A549 (cell line): ENCODE data around the gene XRN1. TPM values are rescaled to one million over a fixed set of nuclear protein-coding genes. Genes with fewer than 3 reads are reported as not detected.
A peak's percentile ranks its signal among the peaks of the same experiment; 100 is the strongest.
"Not testable (repeated sequence)": the region's sequence is repeated elsewhere in the genome, so short reads cannot be mapped to it uniquely, and the experiment has no call there.

Source experiments
- ATAC-seq, 2 experiments: fragments of 200-7000 bp in 1 of 2; fragments of >200 bp in 1 of 2; cut with Nextera tagmentation in 1 of 2; cut with Tn5 transposase in 1 of 2; 3 replicates each; pipeline versions ENCODE4 v1.8.0 to v1.9.1; 2018 to 2020; ENCODE audit warnings: mild to moderate bottlenecking in 1 of 2, moderate library complexity in 1 of 2
- CTCF ChIA-PET: fragments of 300-600 bp; sonication (Branson Sonifier 250); formaldehyde crosslinking; extraction: SDS; loops from one replicate; lab custom pipeline; 2021; ENCODE audit warnings: antibody characterized with exemption, inconsistent platforms; lab: Yijun Ruan, JAX
- POLR2A ChIA-PET: fragments of 350-600 bp; formaldehyde crosslinking; extraction: SDS; loops from one replicate; lab custom pipeline; 2021; ENCODE audit warnings: antibody characterized with exemption, inconsistent platforms; lab: Yijun Ruan, JAX
- DNase-seq, 2 experiments: peaks; one replicate each; pipeline versions ENCODE4 v3.0.0 to v3.0.0-alpha.2; 2011 to 2016; ENCODE audit warnings: low read depth in 1 of 2, low spot score in 1 of 2
- FAIRE-seq: peaks from 2 replicates; lab custom pipeline; 2011; peaks lifted over from hg19 to GRCh38; lab: Jason Lieb, UNC
- H3K27ac ChIP-seq, 2 experiments: fragments of >200 bp; sonication (Bioruptor Twin); formaldehyde crosslinking; 3 replicates each; pipeline ENCODE4 v1.5.1; 2016 to 2017
- H3K4me1 ChIP-seq: fragments of >200 bp; sonication (Bioruptor Twin); formaldehyde crosslinking; 3 replicates; pipeline ENCODE4 v1.6.1; 2016
- H3K4me2 ChIP-seq: fragments of >200 bp; sonication (Bioruptor Twin); formaldehyde crosslinking; 3 replicates; pipeline ENCODE4 v1.6.1; 2016
- H3K4me3 ChIP-seq: fragments of >200 bp; sonication (Bioruptor Twin); formaldehyde crosslinking; 3 replicates; pipeline ENCODE4 v1.5.1; 2016
- H3K9me3 ChIP-seq: fragments of >200 bp; sonication (Bioruptor Twin); formaldehyde crosslinking; 3 replicates; pipeline ENCODE4 v1.6.1; 2016
- BHLHE40 ChIP-seq: IDR thresholded peaks from 2 replicates; pipeline ENCODE4 v1.6.1; 2012; ENCODE audit warnings: low read depth, low read length, inconsistent platforms
- CHD2 ChIP-seq: fragments of 150-350 bp; IDR thresholded peaks from 2 replicates; pipeline ENCODE4 v1.6.1; 2014; ENCODE audit warnings: low read length; ENCODE audit not compliant: partially characterized antibody
- EHMT2 ChIP-seq: fragments of 200-600 bp; sonication (generic); IDR thresholded peaks from 2 replicates; pipeline ENCODE4 v1.6.1; 2016; ENCODE audit warnings: antibody characterized with exemption, low read depth, mild to moderate bottlenecking, moderate library complexity
- ESRRA ChIP-seq: fragments of 150-350 bp; IDR thresholded peaks from 2 replicates; pipeline ENCODE4 v1.6.1; 2014; ENCODE audit warnings: mild to moderate bottlenecking, low read length, borderline replicate concordance
- HDAC2 ChIP-seq: fragments of 200-600 bp; sonication (generic); IDR thresholded peaks from 2 replicates; pipeline ENCODE4 v1.6.1; 2016
- HOXB13 ChIP-seq: fragments of 250-450 bp; sonication (Bioruptor Pico); IDR thresholded peaks from 2 replicates; pipeline ENCODE4 v1.5.0; 2020; ENCODE audit warnings: low read depth, mild to moderate bottlenecking, moderate library complexity
- JUN ChIP-seq, 2 experiments: fragments of >200 bp; sonication (Bioruptor Twin); formaldehyde crosslinking; IDR thresholded peaks; 2 replicates in 1 of 2; 3 replicates in 1 of 2; pipeline ENCODE4 v1.6.1; 2016 to 2017
- KDM5A ChIP-seq: fragments of 200-600 bp; sonication (generic); IDR thresholded peaks from 2 replicates; pipeline ENCODE4 v1.6.1; 2016; ENCODE audit warnings: antibody characterized with exemption, mild to moderate bottlenecking
- MAZ ChIP-seq: fragments of 150-350 bp; IDR thresholded peaks from 2 replicates; pipeline ENCODE4 v1.6.1; 2014; ENCODE audit warnings: antibody characterized with exemption, low read depth, low read length, borderline replicate concordance
- MYC ChIP-seq: IDR thresholded peaks from 2 replicates; pipeline ENCODE4 v1.6.1; 2012; ENCODE audit warnings: mild to moderate bottlenecking, inconsistent platforms, low read length, improper control_type of control experiment, borderline replicate concordance
- NPAS2 ChIP-seq: fragments of 250-450 bp; sonication (Bioruptor Pico); IDR thresholded peaks from 2 replicates; pipeline ENCODE4 v1.8.0; 2022; ENCODE audit warnings: mild to moderate bottlenecking, moderate library complexity, borderline replicate concordance
- RCOR1 ChIP-seq: fragments of 150-350 bp; IDR thresholded peaks from 2 replicates; pipeline ENCODE4 v1.6.1; 2014; ENCODE audit warnings: antibody characterized with exemption, low read length, low read depth
- RFX5 ChIP-seq: fragments of 450-650 bp; IDR thresholded peaks from 2 replicates; pipeline ENCODE4 v1.7.1; 2014; ENCODE audit warnings: antibody characterized with exemption, mild to moderate bottlenecking, moderate library complexity
- SMC3 ChIP-seq: fragments of >200 bp; sonication (Bioruptor Twin); formaldehyde crosslinking; IDR thresholded peaks from 3 replicates; pipeline ENCODE4 v1.6.1; 2018; ENCODE audit warnings: inconsistent platforms
- SREBF2 ChIP-seq: fragments of 450-650 bp; IDR thresholded peaks from 2 replicates; pipeline ENCODE4 v1.6.1; 2014; ENCODE audit warnings: mild to moderate bottlenecking, moderate library complexity
- ZFP36 ChIP-seq: fragments of 450-650 bp; IDR thresholded peaks from 2 replicates; pipeline ENCODE4 v1.6.1; 2014; ENCODE audit warnings: borderline replicate concordance; ENCODE audit not compliant: partially characterized antibody
- WGBS: methylation state at CpG from one replicate; pipeline ENCODE4 v1.1.6; 2017; ENCODE audit errors: missing lambda C conversion rate; 5-methylcytosine and 5-hydroxymethylcytosine counted together
- polyA plus RNA-seq, 4 experiments: library from polyadenylated mRNA; depleted of rRNA in 3 of 4; stranded (reverse); fragments of >200 nt; fragmentation: RNase III in 1 of 4; extraction: RNeasy Plus Mini Kit Qiagen cat#74134 plus additional on column Dnase treatment in 1 of 4; gene quantifications; 2 replicates in 3 of 4; 3 replicates in 1 of 4; pipeline ENCODE4 v1.2.3, GENCODE V29; 2011 to 2017
- TF ChIP-seq, protein P1 (sequence below): fragments of 250-450 bp; sonication (Bioruptor Pico); IDR thresholded peaks from 2 replicates; pipeline ENCODE4 v1.5.0; 2020; ENCODE audit warnings: low read depth, mild to moderate bottlenecking, moderate library complexity
- TF ChIP-seq, protein P2 (sequence below): fragments of 250-450 bp; sonication (Bioruptor Pico); IDR thresholded peaks from 2 replicates; pipeline ENCODE4 v1.5.0; 2021; ENCODE audit warnings: mild to moderate bottlenecking, moderate library complexity, borderline replicate concordance
- TF ChIP-seq, protein P3 (sequence below): fragments of 150-350 bp; IDR thresholded peaks from 2 replicates; pipeline ENCODE4 v1.6.1; 2014; ENCODE audit warnings: low read depth, mild to moderate bottlenecking, low read length
- TF ChIP-seq, protein P4 (sequence below): fragments of 450-650 bp; IDR thresholded peaks from 2 replicates; pipeline ENCODE4 v1.6.1; 2014; ENCODE audit warnings: antibody characterized with exemption

XRN1 gene
- polyA plus RNA-seq, 2 of the 4 experiments (the other 2 are of a cell fraction) = 4.2 to 22.6 TPM

DNA sequence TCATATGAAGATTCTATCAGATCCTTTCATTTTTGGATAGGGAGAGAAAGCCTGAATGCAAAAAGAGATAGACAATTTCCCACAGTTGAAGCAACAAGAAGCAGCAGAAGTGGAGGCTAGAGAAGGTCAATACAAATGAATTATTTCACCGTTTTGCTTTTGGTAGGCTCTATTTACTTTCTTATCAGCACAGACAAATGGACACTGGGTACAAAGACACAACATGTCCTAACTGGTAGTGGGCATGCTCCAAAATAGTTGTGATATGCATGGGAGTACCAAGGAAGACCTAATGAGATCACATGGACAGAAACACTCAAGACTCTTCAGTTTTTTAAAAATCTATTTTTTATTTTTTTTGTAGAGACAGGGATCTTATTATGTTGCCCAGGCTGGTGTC is 99.4 kb downstream of the XRN1 start (continued):
- no peak for TF ChIP-seq SREBF2
- no peak for TF ChIP-seq HOXB13

DNA sequence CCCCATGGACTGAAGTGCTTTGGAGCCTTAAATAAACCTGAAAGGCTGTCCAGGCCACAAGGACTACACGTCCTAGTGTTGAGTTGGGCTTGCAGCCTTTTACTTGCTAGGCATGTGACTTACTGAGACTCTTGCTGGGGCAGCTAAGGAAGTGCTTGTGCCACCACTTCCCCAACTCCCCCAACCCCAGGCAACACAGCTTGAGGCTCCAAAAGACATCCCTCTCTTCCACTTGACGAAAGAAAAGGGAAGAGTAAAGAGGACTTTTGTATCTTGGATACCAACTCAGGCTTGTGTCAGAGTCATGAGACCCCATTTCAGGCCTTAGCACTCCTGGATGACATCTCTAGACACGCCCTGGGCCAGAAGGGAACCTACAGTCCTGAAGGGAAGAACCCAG is 109.8 kb downstream of the XRN1 start:
- TF ChIP-seq MYC = no peak
- TF ChIP-seq BHLHE40 = no peak
- no peak for TF ChIP-seq CHD2
- TF ChIP-seq, protein P1, sequence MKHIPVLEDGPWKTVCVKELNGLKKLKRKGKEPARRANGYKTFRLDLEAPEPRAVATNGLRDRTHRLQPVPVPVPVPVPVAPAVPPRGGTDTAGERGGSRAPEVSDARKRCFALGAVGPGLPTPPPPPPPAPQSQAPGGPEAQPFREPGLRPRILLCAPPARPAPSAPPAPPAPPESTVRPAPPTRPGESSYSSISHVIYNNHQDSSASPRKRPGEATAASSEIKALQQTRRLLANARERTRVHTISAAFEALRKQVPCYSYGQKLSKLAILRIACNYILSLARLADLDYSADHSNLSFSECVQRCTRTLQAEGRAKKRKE (CRISPR knock-in tag) = no peak
- TF ChIP-seq RCOR1 = no peak
- no peak for TF ChIP-seq ZFP36
- TF ChIP-seq JUN (IDR thresholded peaks at IDR 0.05) = no peak
- TF ChIP-seq, protein P2, sequence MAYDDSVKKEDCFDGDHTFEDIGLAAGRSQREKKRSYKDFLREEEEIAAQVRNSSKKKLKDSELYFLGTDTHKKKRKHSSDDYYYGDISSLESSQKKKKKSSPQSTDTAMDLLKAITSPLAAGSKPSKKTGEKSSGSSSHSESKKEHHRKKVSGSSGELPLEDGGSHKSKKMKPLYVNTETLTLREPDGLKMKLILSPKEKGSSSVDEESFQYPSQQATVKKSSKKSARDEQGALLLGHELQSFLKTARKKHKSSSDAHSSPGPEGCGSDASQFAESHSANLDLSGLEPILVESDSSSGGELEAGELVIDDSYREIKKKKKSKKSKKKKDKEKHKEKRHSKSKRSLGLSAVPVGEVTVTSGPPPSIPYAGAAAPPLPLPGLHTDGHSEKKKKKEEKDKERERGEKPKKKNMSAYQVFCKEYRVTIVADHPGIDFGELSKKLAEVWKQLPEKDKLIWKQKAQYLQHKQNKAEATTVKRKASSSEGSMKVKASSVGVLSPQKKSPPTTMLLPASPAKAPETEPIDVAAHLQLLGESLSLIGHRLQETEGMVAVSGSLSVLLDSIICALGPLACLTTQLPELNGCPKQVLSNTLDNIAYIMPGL = no peak
- FAIRE-seq (no peak), DNase-seq (no peak), ATAC-seq (no peak)
- Histone ChIP-seq H3K4me2 (no peak overlapping the region), H3K4me1 (no peaks in the 10 kb centered on the region), H3K27ac (no peak overlapping the region), H3K9me3 (peaks cover 9% of the 10 kb centered on the region; the same call in 1 of the 3 replicates), H3K4me3 (no peak overlapping the region)
- CTCF ChIA-PET = no interaction called here
- WGBS = 67% methylated on average over 3 of the region's 3 CpGs
- POLR2A ChIA-PET = no interaction called here

DNA sequence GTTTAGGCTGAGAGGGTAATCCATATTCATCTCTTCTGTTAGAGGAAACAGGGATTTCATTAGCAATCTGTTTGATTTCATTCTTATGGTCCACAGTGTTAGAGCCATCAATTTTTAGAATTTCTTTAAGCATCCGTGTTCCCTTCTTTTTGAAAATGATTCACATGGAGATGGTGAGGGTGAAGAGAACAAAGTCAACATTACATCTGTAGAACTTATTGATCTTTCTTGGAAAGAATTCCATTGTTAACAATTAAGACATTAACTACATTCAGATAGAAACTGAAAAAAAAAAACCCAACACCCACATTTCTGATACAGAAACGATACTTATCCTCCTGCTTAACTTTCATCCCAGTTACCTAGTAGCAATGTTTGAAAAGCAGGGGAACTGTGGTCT is 115.4 kb downstream of the XRN1 start:
- POLR2A ChIA-PET = no interaction called here
- Histone ChIP-seq H3K4me3 (no peak overlapping the region), H3K4me2 (no peak overlapping the region), H3K4me1 (no peaks in the 10 kb centered on the region), H3K9me3 (no peaks in the 10 kb centered on the region), H3K27ac (no peak overlapping the region)
- CTCF ChIA-PET = no interaction called here
- no peak for ATAC-seq
- peak; percentile 51 for FAIRE-seq
- 91% methylated on average over 2 of the region's 2 CpGs for WGBS
- TF ChIP-seq KDM5A = no peak
- TF ChIP-seq ESRRA = no peak
- no peak for TF ChIP-seq RFX5
- no peak for TF ChIP-seq CHD2
- TF ChIP-seq, protein P3, sequence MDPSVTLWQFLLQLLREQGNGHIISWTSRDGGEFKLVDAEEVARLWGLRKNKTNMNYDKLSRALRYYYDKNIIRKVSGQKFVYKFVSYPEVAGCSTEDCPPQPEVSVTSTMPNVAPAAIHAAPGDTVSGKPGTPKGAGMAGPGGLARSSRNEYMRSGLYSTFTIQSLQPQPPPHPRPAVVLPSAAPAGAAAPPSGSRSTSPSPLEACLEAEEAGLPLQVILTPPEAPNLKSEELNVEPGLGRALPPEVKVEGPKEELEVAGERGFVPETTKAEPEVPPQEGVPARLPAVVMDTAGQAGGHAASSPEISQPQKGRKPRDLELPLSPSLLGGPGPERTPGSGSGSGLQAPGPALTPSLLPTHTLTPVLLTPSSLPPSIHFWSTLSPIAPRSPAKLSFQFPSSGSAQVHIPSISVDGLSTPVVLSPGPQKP = no peak
- TF ChIP-seq, protein P4, sequence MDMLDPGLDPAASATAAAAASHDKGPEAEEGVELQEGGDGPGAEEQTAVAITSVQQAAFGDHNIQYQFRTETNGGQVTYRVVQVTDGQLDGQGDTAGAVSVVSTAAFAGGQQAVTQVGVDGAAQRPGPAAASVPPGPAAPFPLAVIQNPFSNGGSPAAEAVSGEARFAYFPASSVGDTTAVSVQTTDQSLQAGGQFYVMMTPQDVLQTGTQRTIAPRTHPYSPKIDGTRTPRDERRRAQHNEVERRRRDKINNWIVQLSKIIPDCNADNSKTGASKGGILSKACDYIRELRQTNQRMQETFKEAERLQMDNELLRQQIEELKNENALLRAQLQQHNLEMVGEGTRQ = no peak
- no peak for TF ChIP-seq NPAS2 (CRISPR knock-in tag)
- no peak for TF ChIP-seq SMC3
- no peak for TF ChIP-seq HDAC2
- no peak for TF ChIP-seq MAZ
- TF ChIP-seq EHMT2 = no peak
- no peak for DNase-seq

GRCh38 chr3:142324275-142324953 is 123.4 kb downstream of the XRN1 start:
- DNase-seq, H3K9me3 ChIP-seq, H3K4me3 ChIP-seq, POLR2A ChIA-PET, H3K27ac ChIP-seq, ATAC-seq, FAIRE-seq, CTCF ChIA-PET, H3K4me1 ChIP-seq, H3K4me2 ChIP-seq: not testable (repeated sequence)
- WGBS = 84% methylated on average over 1 of the region's 1 CpG
